ENCODE results near the gene SLC4A4. TPM values are rescaled to one million over a fixed set of nuclear protein-coding genes. Genes with fewer than 3 reads are reported as not detected.

The SLC4A4 gene
- total RNA-seq, 4 donors from 2014 or later: 0.90 to 5.9 (median 4.4) TPM

GRCh38 chr4:71526637-71527406 lies 188.0 kb downstream of the SLC4A4 start:
- H3K36me3 ChIP-seq: no peaks in the 10 kb centered on the region
- no peak overlapping the region for H3K27ac ChIP-seq
- DNase-seq (ENCODE audit: low spot score in 2 of 2): no peak
- H3K9me3 ChIP-seq: no peaks in the 10 kb centered on the region
- H3K4me1 ChIP-seq: no peaks in the 10 kb centered on the region
- WGBS, 2 donors: 71 to 75% methylated on average over 4 of the region's 4 CpGs
- H3K27me3 ChIP-seq: no peaks in the 10 kb centered on the region
- TF ChIP-seq POLR2A (IDR thresholded peaks at IDR 0.05): no peak
- no peak for TF ChIP-seq EP300 (IDR thresholded peaks at IDR 0.05)
- TF ChIP-seq CTCF (IDR thresholded peaks at IDR 0.05): no peak
- no peak overlapping the region for H3K4me3 ChIP-seq

DNA sequence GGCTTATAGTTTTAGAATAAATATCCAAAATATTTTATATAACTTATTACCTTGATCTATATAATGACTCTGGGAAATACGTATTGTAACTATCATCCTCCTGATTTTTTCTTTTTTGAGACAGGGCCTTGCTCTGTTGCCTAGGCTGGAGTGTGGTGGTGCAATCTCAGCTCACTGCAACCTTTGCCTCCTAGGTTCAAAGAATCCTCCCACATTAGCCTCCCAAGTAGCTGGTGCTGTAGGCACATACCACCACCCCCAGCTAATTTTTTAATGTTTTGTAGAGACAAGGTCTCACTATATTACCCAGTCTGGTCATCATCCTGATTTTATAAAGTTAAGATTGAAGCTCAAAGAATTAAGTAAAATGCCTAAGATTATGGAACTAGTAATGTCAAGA lies 193.6 kb downstream of the SLC4A4 start:
- TF ChIP-seq POLR2A (IDR thresholded peaks at IDR 0.05): no peak
- no peak for TF ChIP-seq EP300 (IDR thresholded peaks at IDR 0.05)
- TF ChIP-seq CTCF (IDR thresholded peaks at IDR 0.05): no peak
- Histone ChIP-seq H3K27me3 (no peaks in the 10 kb centered on the region), H3K4me1 (no peaks in the 10 kb centered on the region), H3K27ac (no peak overlapping the region), H3K9me3 (no peaks in the 10 kb centered on the region), H3K36me3 (no peaks in the 10 kb centered on the region), H3K4me3 (no peak overlapping the region)
- no peak for DNase-seq (ENCODE audit: low spot score in 2 of 2)
- 97% methylated on average over 1 of the region's 1 CpG for WGBS, 2 donors

DNA sequence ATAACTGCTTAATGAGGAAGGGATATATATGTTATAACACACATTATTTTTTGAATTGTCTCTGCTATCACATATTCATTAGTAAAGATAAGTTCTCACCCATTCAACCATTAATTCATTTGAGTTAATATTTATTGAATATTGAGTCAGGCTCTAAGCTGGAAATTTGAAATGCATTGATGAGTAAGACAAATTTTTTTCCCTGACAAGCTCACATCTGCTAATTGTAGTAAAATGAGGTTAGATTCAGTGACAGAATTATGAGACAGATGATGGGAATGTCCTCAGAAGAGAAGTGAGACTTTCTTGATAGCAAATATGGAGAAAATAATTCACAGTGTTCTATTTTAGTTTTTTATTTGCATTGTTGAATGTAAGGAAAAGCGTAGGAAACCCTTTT lies 194.3 kb downstream of the SLC4A4 start:
- H3K36me3 ChIP-seq: no peaks in the 10 kb centered on the region
- H3K4me3 ChIP-seq: no peak overlapping the region
- H3K27ac ChIP-seq: no peak overlapping the region
- H3K27me3 ChIP-seq: no peaks in the 10 kb centered on the region
- no peak for DNase-seq (ENCODE audit: low spot score in 2 of 2)
- TF ChIP-seq EP300 (IDR thresholded peaks at IDR 0.05): no peak
- TF ChIP-seq CTCF (IDR thresholded peaks at IDR 0.05): no peak
- no peak for TF ChIP-seq POLR2A (IDR thresholded peaks at IDR 0.05)
- peaks cover 0 to under 1% (median 0%) of the 10 kb centered on the region in 4 donors for H3K4me1 ChIP-seq
- H3K9me3 ChIP-seq: no peaks in the 10 kb centered on the region
- 88 to 94% methylated on average over 1 of the region's 1 CpG for WGBS, 2 donors

DNA sequence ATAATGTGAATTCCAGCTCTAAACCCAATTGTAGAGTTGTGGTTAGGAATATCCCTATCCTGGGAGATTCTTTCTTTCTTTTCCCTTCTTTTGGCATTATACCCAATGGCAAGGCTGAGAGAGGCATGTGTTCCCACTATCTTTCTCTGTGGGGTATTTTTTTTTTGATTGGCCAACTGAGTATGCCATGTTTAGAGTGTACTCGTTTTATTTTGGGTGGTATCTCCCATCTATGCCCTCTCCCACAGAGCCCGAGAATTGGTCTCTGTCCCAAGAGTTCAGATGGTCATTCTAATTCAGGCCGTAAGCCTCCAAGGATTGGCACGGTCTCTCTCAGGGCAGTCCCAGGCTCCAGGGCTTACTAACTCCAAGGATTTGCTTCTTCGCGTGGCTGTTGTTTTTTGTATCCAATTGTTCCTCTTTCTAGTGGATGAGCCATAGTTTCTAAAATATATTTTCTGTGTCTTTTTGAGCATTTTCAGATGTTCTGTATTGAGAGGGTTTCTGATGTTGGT lies 198.8 kb downstream of the SLC4A4 start:
- H3K36me3 ChIP-seq: no peaks in the 10 kb centered on the region
- H3K4me1 ChIP-seq: peaks cover 0 to 34% (median 8%) of the 10 kb centered on the region in 4 donors
- TF ChIP-seq POLR2A (IDR thresholded peaks at IDR 0.05): no peak
- no peaks in the 10 kb centered on the region for H3K27me3 ChIP-seq
- DNase-seq (ENCODE audit: low spot score in 2 of 2): no peak
- no peaks in the 10 kb centered on the region for H3K9me3 ChIP-seq
- 79 to 88% methylated on average over 6 of the region's 6 CpGs for WGBS, 2 donors
- H3K27ac ChIP-seq: no peak overlapping the region
- no peak overlapping the region for H3K4me3 ChIP-seq

GRCh38 chr4:71538528-71538927 lies 199.7 kb downstream of the SLC4A4 start:
- no peak for DNase-seq (ENCODE audit: low spot score in 2 of 2)
- Histone ChIP-seq H3K27me3 (no peaks in the 10 kb centered on the region), H3K4me1 (peaks cover 0 to 34% (median 8%) of the 10 kb centered on the region in 4 donors), H3K27ac (no peak overlapping the region), H3K9me3 (no peaks in the 10 kb centered on the region), H3K36me3 (no peaks in the 10 kb centered on the region), H3K4me3 (no peak overlapping the region)
- WGBS, 2 donors: 51 to 58% methylated on average over 2 of the region's 2 CpGs
- no peak for TF ChIP-seq EP300 (IDR thresholded peaks at IDR 0.05)
- TF ChIP-seq POLR2A (IDR thresholded peaks at IDR 0.05): no peak
- no peak for TF ChIP-seq CTCF (IDR thresholded peaks at IDR 0.05)
